DOHH2 (cell line): ENCODE data around the gene GLRX.

ENCODE experiments used
- H3F3A ChIP-seq: fragments of 200-600 bp; sonication (generic), shearing (Covaris generic); 2 replicates; pipeline ENCODE4 v1.6.0; 2016; ENCODE audit warnings: antibody characterized with exemption, mild to moderate bottlenecking; ENCODE audit not compliant: control insufficient read depth, insufficient read depth
- H3K27ac ChIP-seq: fragments of 200-600 bp; sonication (generic); 2 replicates; pipeline ENCODE4 v1.5.1; 2014; ENCODE audit warnings: low read depth, mild to moderate bottlenecking, low read length, moderate library complexity
- H3K27me3 ChIP-seq: fragments of 200-600 bp; sonication (generic); 2 replicates; pipeline ENCODE4 v1.6.1; 2014; ENCODE audit warnings: mild to moderate bottlenecking, low read length, mixed read lengths; ENCODE audit not compliant: control insufficient read depth
- H3K36me3 ChIP-seq: fragments of 200-600 bp; sonication (generic); 2 replicates; pipeline ENCODE4 v1.6.1; 2014; ENCODE audit warnings: mild to moderate bottlenecking, low read length, moderate library complexity, mixed read lengths; ENCODE audit not compliant: control insufficient read depth
- H3K4me1 ChIP-seq: fragments of 200-600 bp; sonication (generic); 2 replicates; pipeline ENCODE4 v1.6.1; 2014; ENCODE audit warnings: mild to moderate bottlenecking, low read length, mixed read lengths; ENCODE audit not compliant: control insufficient read depth
- H3K4me2 ChIP-seq: fragments of 200-600 bp; sonication (generic); 2 replicates; pipeline ENCODE4 v1.6.0; 2014; ENCODE audit warnings: mild to moderate bottlenecking, low read length, moderate library complexity
- H3K4me3 ChIP-seq: fragments of 200-600 bp; sonication (generic); 2 replicates; pipeline ENCODE4 v1.5.1; 2014; ENCODE audit warnings: mild to moderate bottlenecking, low read length, mixed read lengths
- H3K79me2 ChIP-seq: fragments of 200-600 bp; sonication (generic); 2 replicates; pipeline ENCODE4 v1.6.1; 2014; ENCODE audit warnings: mild to moderate bottlenecking, low read length, mixed read lengths; ENCODE audit not compliant: control insufficient read depth
- H3K9me2 ChIP-seq: fragments of 200-600 bp; sonication (generic); replicated peaks from 2 replicates; pipeline ENCODE4 v1.6.1; 2014; ENCODE audit warnings: mild to moderate bottlenecking, low read length, mixed read lengths; ENCODE audit not compliant: control insufficient read depth
- H3K9me3 ChIP-seq: fragments of 200-600 bp; sonication (generic); 2 replicates; pipeline ENCODE4 v1.6.1; 2014; ENCODE audit warnings: antibody characterized with exemption, low read length, mixed read lengths; ENCODE audit not compliant: control insufficient read depth, insufficient read depth
- H4K20me1 ChIP-seq: fragments of 200-600 bp; sonication (generic); 2 replicates; pipeline ENCODE4 v1.6.0; 2014; ENCODE audit warnings: low read depth, mild to moderate bottlenecking, antibody characterized with exemption, low read length, moderate library complexity; ENCODE audit not compliant: control insufficient read depth, insufficient read depth
- CTCF ChIP-seq: fragments of 200-600 bp; sonication (generic); IDR thresholded peaks from one replicate; pipeline ENCODE4 v1.5.1; 2014; ENCODE audit warnings: antibody characterized with exemption, mild to moderate bottlenecking, low read depth, low read length; ENCODE audit not compliant: poor library complexity, severe bottlenecking
- EZH2phosphoT487 ChIP-seq: fragments of 200-600 bp; sonication (generic); IDR thresholded peaks from 2 replicates; pipeline ENCODE4 v1.6.1; 2017; ENCODE audit warnings: borderline replicate concordance, mild to moderate bottlenecking, antibody characterized with exemption, low read length, moderate library complexity, mixed read lengths

Gene GLRX

GRCh38 chr5:95850391-95850894, 27.9 kb upstream of the GLRX start:
- no peaks in the 10 kb centered on the region for H3K36me3 ChIP-seq
- no peaks in the 10 kb centered on the region for H4K20me1 ChIP-seq
- H3K9me3 ChIP-seq, result no peaks in the 10 kb centered on the region
- TF ChIP-seq CTCF (no peak), EZH2phosphoT487 (no peak)
- H3K4me1 ChIP-seq, result no peaks in the 10 kb centered on the region
- H3K9me2 ChIP-seq, result no peaks in the 10 kb centered on the region
- H3K27me3 ChIP-seq, result 0 out of 2 replicates have a peak, but pooled peaks cover 8% of the 10 kb centered on the region
- H3F3A ChIP-seq, result no peaks in the 10 kb centered on the region
- H3K4me2 ChIP-seq, result no peak overlapping the region
- H3K27ac ChIP-seq, result no peak overlapping the region
- H3K4me3 ChIP-seq, result no peak overlapping the region
- no peaks in the 10 kb centered on the region for H3K79me2 ChIP-seq

- TF ChIP-seq EZH2phosphoT487 (no peak), CTCF (no peak)
- Histone ChIP-seq H4K20me1 (no peaks in the 10 kb centered on the region), H3K9me2 (no peaks in the 10 kb centered on the region), H3K4me2 (no peak overlapping the region), H3K27ac (no peak overlapping the region), H3K4me1 (no peaks in the 10 kb centered on the region), H3K4me3 (no peak overlapping the region), H3K27me3 (0 out of 2 replicates have a peak, but pooled peaks cover 8% of the 10 kb centered on the region), H3K79me2 (no peaks in the 10 kb centered on the region), H3F3A (no peaks in the 10 kb centered on the region), H3K36me3 (no peaks in the 10 kb centered on the region), H3K9me3 (no peaks in the 10 kb centered on the region)
These were observed 26.2 kb upstream of the GLRX start for GRCh38 chr5:95848701-95849100.

GRCh38 chr5:95847261-95847592, 24.7 kb upstream of the GLRX start:
- Histone ChIP-seq H3K9me3 (no peaks in the 10 kb centered on the region), H3K4me3 (no peak overlapping the region), H3K9me2 (no peaks in the 10 kb centered on the region), H3K4me1 (peaks cover 7% of the 10 kb centered on the region), H4K20me1 (no peaks in the 10 kb centered on the region), H3K36me3 (no peaks in the 10 kb centered on the region), H3K4me2 (no peak overlapping the region), H3K79me2 (no peaks in the 10 kb centered on the region), H3K27me3 (0 out of 2 replicates have a peak, but pooled peaks cover 8% of the 10 kb centered on the region), H3F3A (no peaks in the 10 kb centered on the region), H3K27ac (no peak overlapping the region)
- TF ChIP-seq EZH2phosphoT487, result no peak
- no peak for TF ChIP-seq CTCF
